ENCODE results near the gene SPRR5.

Gene SPRR5, protein sequence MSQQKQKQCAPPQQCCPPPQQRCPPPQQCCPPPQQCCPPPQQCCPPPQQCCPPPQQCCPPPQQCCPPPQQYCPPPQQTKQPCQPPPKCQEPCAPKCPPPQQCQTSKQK

DNA sequence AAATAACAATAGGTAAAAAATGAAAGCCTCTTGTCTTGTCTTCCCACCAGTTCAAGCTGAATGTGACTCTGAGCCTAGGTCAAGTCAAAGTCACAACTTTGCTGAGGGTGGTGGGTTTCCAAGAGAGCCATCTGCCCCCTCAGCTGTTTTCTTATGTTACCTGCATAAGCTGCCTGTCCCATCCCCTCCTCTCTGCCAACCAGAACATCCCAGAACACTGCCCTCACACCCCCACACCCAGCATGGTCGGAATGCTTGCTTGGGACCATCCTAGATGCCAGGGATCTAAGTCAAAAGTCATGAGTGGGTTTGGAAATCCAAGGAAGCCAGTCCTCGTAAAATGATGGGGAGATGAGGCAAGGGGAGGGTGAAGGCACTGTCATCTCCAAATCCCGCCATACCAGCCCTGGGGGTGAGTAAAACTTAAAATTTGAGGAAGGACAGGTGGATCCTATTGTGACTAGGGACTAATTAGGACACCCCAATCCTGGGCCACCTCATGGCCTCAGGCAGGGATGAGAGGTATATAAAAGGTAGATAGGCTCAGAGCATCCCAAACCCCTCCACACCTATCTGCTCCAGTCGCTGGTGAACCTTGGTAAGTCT, at the start of gene SPRR5:
Gene SPRR5, plus strand, starts transcription at position 556 of the 606 bp plus-strand sequence. CDS start 1,349 bp downstream, outside the sequence.
- Histone ChIP-seq H3K27me3 (ENCODE audit: insufficient read depth, low read length) (no peaks in the 10 kb centered on the region), H3K4me3 (ENCODE audit: low read depth, low read length) (no peak within 1 kb of the TSS), H2AFZ (ENCODE audit: low read length, unreplicated experiment) (no peak within 1 kb of the TSS), H3K79me2 (ENCODE audit: control insufficient read depth, insufficient read depth, low read length, unreplicated experiment) (no peaks in the 10 kb centered on the region), H3K4me1 (ENCODE audit: control insufficient read depth, insufficient read depth, low read length, unreplicated experiment) (no peaks in the 10 kb centered on the region), H3K36me3 (ENCODE audit: insufficient read depth, low read length) (no peaks in the 10 kb centered on the region), H3K27ac (ENCODE audit: low read depth, low read length) (no peak within 1 kb of the TSS)

DNA sequence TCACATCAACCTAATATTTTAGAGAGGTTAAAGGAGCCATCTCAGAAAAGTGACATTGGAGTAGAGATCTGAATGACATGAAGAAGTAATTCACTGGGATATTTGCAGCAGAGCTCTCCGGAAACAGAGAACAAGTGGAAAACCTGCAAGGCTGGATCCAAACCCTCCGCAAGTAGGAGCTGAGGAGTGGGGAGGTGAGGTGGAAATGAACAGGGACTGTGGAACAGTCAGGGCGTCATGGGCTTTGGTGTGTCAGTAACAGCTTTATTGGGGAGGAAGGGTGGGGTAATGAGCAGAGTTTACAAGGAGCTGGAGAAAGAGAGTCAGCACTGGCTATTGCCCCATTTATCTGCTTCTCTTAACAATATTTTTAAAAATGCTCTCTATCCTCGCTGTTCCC, 48.0 kb upstream of the SPRR5 start:
- Histone ChIP-seq H3K27me3 (ENCODE audit: insufficient read depth, low read length) (no peaks in the 10 kb centered on the region), H3K79me2 (ENCODE audit: control insufficient read depth, insufficient read depth, low read length, unreplicated experiment) (no peaks in the 10 kb centered on the region)

DNA sequence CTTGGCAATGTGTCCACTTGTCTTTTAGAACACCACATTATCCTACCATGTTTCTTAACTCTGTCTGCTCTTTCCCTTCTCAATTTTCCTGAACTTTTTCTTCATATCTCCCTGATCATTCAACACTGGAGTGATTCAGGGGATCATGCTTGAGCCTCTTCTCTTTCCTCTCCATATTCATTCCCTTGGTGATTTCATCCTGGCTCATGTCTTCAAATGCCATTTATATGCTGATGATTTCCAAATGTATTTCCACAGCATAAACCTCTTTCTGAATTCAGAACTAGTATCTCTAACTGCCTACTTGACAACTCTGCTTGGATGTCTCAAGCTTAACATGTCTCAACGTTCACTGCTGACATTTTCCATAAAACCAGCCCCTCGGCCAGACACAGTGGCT, 47.1 kb upstream of the SPRR5 start:
- no peak overlapping the region for H3K4me3 ChIP-seq (ENCODE audit: low read depth, low read length)
- H2AFZ ChIP-seq (ENCODE audit: low read length, unreplicated experiment): no peak overlapping the region
- H3K27me3 ChIP-seq (ENCODE audit: insufficient read depth, low read length): no peaks in the 10 kb centered on the region
- H3K4me1 ChIP-seq (ENCODE audit: control insufficient read depth, insufficient read depth, low read length, unreplicated experiment): no peaks in the 10 kb centered on the region
- no peaks in the 10 kb centered on the region for H3K36me3 ChIP-seq (ENCODE audit: insufficient read depth, low read length)
- no peak overlapping the region for H3K27ac ChIP-seq (ENCODE audit: low read depth, low read length)
- no peaks in the 10 kb centered on the region for H3K79me2 ChIP-seq (ENCODE audit: control insufficient read depth, insufficient read depth, low read length, unreplicated experiment)

More for the DNA sequence above, 48.0 kb upstream of the SPRR5 start:
- Histone ChIP-seq H3K27ac (ENCODE audit: low read depth, low read length) (no peak overlapping the region), H3K4me1 (ENCODE audit: control insufficient read depth, insufficient read depth, low read length, unreplicated experiment) (no peaks in the 10 kb centered on the region), H2AFZ (ENCODE audit: low read length, unreplicated experiment) (no peak overlapping the region), H3K4me3 (ENCODE audit: low read depth, low read length) (no peak overlapping the region), H3K36me3 (ENCODE audit: insufficient read depth, low read length) (no peaks in the 10 kb centered on the region)

DNA sequence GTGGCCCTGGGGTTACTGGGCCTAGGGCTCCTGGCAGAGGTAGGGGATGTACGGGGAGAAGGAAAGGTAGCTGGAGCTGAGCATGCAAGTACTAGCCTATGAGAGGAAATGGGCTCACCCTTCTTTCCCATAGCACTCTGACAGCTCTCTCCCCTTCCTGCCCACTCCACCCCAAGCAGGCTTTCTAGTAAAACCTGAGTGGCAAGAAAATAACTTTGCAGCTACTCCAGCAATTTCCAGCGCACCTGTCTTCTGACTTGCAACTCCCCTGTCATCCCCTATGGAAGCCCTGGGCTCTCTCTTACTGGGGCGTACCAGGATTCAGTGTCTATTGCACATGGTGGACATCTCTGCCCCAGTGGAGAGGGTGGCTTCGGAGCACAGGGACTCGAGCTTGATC, 45.4 kb upstream of the SPRR5 start:
- no peaks in the 10 kb centered on the region for H3K36me3 ChIP-seq (ENCODE audit: insufficient read depth, low read length)
- H3K27me3 ChIP-seq (ENCODE audit: insufficient read depth, low read length): no peaks in the 10 kb centered on the region
- no peak overlapping the region for H3K27ac ChIP-seq (ENCODE audit: low read depth, low read length)
- H2AFZ ChIP-seq (ENCODE audit: low read length, unreplicated experiment): no peak overlapping the region
- H3K79me2 ChIP-seq (ENCODE audit: control insufficient read depth, insufficient read depth, low read length, unreplicated experiment): no peaks in the 10 kb centered on the region
- no peak overlapping the region for H3K4me3 ChIP-seq (ENCODE audit: low read depth, low read length)
- no peaks in the 10 kb centered on the region for H3K4me1 ChIP-seq (ENCODE audit: control insufficient read depth, insufficient read depth, low read length, unreplicated experiment)

DNA sequence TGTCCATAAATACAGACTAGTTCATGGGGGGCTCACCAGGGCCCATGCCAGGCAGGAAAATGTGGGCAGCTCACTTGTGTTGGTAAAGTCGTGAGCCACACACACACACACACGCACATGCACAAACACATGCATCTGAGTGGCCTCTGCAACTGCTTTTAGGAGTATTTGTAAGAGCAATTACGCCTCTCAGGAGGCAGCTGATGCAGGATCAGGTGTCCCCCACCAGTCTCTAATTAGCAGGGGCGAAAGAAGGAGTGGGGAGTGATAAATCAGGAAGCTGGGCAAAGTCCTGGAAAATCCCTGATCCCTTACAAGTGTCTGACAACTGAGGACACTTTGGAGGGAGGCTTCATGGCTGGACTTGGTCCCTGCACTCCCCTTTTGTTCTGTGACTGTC, 44.4 kb upstream of the SPRR5 start:
- H3K4me3 ChIP-seq (ENCODE audit: low read depth, low read length): no peak overlapping the region
- no peak overlapping the region for H2AFZ ChIP-seq (ENCODE audit: low read length, unreplicated experiment)
- H3K4me1 ChIP-seq (ENCODE audit: control insufficient read depth, insufficient read depth, low read length, unreplicated experiment): no peaks in the 10 kb centered on the region
- H3K36me3 ChIP-seq (ENCODE audit: insufficient read depth, low read length): no peaks in the 10 kb centered on the region
- no peak overlapping the region for H3K27ac ChIP-seq (ENCODE audit: low read depth, low read length)
- H3K27me3 ChIP-seq (ENCODE audit: insufficient read depth, low read length): no peaks in the 10 kb centered on the region
- no peaks in the 10 kb centered on the region for H3K79me2 ChIP-seq (ENCODE audit: control insufficient read depth, insufficient read depth, low read length, unreplicated experiment)

DNA sequence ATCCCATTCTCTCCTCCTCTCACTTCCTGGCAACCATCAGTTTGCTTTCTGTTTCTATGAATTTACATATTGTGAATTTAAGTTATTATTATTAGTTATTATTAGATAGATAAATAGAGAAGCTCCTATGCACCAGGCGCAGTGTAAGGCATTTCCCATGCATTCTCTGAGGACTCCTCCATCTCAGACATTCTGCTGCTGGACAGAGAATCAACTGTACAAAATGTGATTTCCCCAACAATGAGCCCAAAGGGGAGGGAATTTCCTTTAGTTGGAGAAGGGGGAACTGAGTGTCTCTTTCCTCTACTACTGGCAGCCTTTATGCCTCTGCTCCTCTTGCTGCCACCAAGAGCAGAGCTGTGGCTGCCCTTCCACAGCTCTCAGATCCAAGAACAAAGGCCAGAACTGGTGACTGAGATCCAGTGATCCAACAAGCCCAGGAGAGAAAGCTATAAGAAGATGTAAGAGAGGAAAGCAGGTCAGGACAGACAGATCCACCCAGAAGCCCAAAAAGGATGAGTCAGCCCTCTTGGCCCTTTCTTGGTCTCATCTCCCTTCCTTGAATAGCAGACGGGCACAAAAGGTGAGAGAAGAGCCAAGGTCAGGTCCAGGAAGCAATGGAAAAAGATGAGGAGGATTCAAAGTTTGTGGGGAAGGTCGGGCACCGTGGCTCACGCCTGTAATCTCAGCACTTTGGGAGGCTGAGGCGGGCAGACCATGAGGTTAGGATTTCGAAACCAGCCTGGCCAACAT, 42.1 kb upstream of the SPRR5 start:
- Histone ChIP-seq H3K79me2 (ENCODE audit: control insufficient read depth, insufficient read depth, low read length, unreplicated experiment) (no peaks in the 10 kb centered on the region), H3K27me3 (ENCODE audit: insufficient read depth, low read length) (no peaks in the 10 kb centered on the region), H3K4me1 (ENCODE audit: control insufficient read depth, insufficient read depth, low read length, unreplicated experiment) (no peaks in the 10 kb centered on the region), H3K4me3 (ENCODE audit: low read depth, low read length) (no peak overlapping the region), H3K27ac (ENCODE audit: low read depth, low read length) (no peak overlapping the region), H2AFZ (ENCODE audit: low read length, unreplicated experiment) (no peak overlapping the region), H3K36me3 (ENCODE audit: insufficient read depth, low read length) (no peaks in the 10 kb centered on the region)

DNA sequence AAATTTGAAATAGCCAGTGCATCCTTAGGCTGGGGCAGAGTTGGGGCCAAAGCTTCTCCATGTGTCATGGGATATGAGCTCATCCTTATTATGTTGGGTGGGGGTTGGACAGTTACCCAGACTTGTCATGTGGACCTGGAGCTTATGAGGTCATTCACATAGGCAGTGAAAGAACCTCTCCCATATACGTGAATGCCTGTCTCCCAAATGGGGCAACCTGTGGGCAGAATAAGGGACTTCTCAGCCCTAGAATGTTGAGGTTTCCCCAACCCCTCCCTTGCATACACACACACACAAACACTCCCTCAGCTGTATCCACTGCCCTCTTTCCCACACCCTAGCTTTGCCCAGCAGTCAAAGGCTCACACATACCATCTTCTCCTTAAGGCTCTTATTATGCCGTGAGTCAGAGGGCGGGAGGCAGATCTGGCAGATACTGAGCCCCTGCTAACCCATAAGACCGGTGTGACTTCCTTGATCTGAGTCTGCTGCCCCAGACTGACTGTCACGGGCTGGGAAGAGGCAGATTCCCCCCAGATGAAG, 40.9 kb upstream of the SPRR5 start:
- no peaks in the 10 kb centered on the region for H3K79me2 ChIP-seq (ENCODE audit: control insufficient read depth, insufficient read depth, low read length, unreplicated experiment)
- H3K36me3 ChIP-seq (ENCODE audit: insufficient read depth, low read length): no peaks in the 10 kb centered on the region
- no peaks in the 10 kb centered on the region for H3K27me3 ChIP-seq (ENCODE audit: insufficient read depth, low read length)
- H3K27ac ChIP-seq (ENCODE audit: low read depth, low read length): peak overlapping the region; percentile 72
- no peaks in the 10 kb centered on the region for H3K4me1 ChIP-seq (ENCODE audit: control insufficient read depth, insufficient read depth, low read length, unreplicated experiment)
- H2AFZ ChIP-seq (ENCODE audit: low read length, unreplicated experiment): no peak overlapping the region
- H3K4me3 ChIP-seq (ENCODE audit: low read depth, low read length): no peak overlapping the region

DNA sequence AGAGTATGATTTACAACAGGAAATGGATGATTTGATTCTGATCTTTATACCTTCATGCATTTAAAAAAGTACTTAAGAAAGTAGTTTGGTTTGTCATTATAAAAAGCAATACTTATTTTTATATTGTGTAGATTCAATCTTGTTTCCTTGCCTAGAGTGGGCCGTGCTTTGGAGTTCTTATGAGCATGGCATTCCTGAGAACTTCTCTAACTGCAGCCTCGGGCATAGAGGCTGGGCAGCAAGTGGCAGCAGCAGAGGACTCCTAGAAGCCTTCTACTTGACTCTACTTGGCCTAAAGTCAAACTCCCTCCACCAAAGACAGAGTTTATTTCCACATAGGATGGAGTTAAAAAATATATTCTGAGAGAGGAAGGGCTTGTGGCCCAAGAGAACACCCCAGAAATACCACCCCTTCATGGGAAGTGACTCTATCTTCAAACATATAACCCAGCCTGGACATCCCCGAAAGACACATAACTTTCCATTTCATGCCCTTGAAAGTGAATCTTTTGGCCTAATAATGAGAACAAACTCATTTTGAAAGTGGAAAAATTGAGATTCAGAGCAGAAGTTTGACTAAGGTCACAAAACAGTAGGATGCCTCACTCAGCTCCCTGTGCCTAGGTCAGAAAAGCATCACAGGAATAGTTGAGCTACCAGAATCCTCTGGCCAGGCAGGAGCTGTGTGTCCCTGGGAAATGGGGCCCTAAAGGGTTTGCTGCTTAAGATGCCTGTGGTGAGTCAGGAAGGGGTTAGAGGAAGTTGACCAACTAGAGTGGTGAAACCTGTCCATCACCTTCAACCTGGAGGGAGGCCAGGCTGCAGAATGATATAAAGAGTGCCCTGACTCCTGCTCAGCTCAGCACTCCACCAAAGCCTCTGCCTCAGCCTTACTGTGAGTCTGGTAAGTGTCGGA, 39.1 kb upstream of the SPRR5 start, which contains the start of gene IVL:
Gene IVL, plus strand, starts transcription at position 861 of the 916 bp plus-strand sequence. CDS start 1,252 bp downstream, outside the sequence.
- Histone ChIP-seq H3K27ac (ENCODE audit: low read depth, low read length) (no peak within 1 kb of the TSS), H3K4me1 (ENCODE audit: control insufficient read depth, insufficient read depth, low read length, unreplicated experiment) (no peaks in the 10 kb centered on the region), H3K27me3 (ENCODE audit: insufficient read depth, low read length) (no peaks in the 10 kb centered on the region), H2AFZ (ENCODE audit: low read length, unreplicated experiment) (no peak within 1 kb of the TSS), H3K36me3 (ENCODE audit: insufficient read depth, low read length) (no peaks in the 10 kb centered on the region), H3K79me2 (ENCODE audit: control insufficient read depth, insufficient read depth, low read length, unreplicated experiment) (no peaks in the 10 kb centered on the region), H3K4me3 (ENCODE audit: low read depth, low read length) (no peak within 1 kb of the TSS)

DNA sequence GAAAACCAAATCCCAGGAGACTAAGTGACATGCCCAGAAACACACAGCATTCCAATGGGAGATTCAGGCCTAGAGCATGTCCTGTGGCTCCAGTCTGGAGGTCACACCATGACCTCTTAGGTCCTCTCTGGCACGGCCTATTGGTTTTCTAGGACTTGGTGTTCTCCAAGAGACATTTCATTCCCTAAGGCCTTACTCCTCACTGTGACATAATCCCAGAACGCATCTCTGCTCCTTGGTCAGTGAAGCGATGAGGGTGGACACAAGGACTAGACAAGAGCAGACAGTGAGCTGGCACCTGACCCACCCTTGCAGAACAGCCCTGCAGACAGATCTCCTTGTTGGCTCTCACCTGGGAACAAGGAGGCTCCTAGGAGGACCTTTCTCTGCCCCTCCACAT, 37.8 kb upstream of the SPRR5 start:
- H3K4me3 ChIP-seq (ENCODE audit: low read depth, low read length): no peak overlapping the region
- no peaks in the 10 kb centered on the region for H3K27me3 ChIP-seq (ENCODE audit: insufficient read depth, low read length)
- H3K36me3 ChIP-seq (ENCODE audit: insufficient read depth, low read length): no peaks in the 10 kb centered on the region
- H2AFZ ChIP-seq (ENCODE audit: low read length, unreplicated experiment): no peak overlapping the region
- no peak overlapping the region for H3K27ac ChIP-seq (ENCODE audit: low read depth, low read length)
- H3K4me1 ChIP-seq (ENCODE audit: control insufficient read depth, insufficient read depth, low read length, unreplicated experiment): no peaks in the 10 kb centered on the region
- no peaks in the 10 kb centered on the region for H3K79me2 ChIP-seq (ENCODE audit: control insufficient read depth, insufficient read depth, low read length, unreplicated experiment)

DNA sequence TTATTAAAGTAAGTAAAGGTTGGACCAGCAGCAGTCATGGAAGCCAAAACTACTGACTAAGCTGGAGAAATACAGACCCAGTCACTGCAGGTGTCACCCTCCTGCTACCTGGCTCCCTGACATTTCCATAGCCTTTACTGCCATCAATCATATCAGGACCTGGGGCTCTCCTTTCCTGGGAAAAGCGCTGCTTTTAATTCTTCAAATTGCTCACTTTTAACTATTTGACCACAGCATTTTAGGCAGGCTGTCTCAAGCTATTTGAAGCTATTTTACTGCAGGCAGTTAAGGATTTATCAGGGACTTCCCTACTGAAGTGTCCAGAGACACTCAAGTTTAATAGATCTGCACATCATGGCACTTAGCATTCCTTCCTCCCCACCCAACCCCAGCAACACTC, 34.5 kb upstream of the SPRR5 start:
- H2AFZ ChIP-seq (ENCODE audit: low read length, unreplicated experiment): no peak overlapping the region
- no peaks in the 10 kb centered on the region for H3K4me1 ChIP-seq (ENCODE audit: control insufficient read depth, insufficient read depth, low read length, unreplicated experiment)
- no peaks in the 10 kb centered on the region for H3K36me3 ChIP-seq (ENCODE audit: insufficient read depth, low read length)
- no peak overlapping the region for H3K27ac ChIP-seq (ENCODE audit: low read depth, low read length)
- no peaks in the 10 kb centered on the region for H3K79me2 ChIP-seq (ENCODE audit: control insufficient read depth, insufficient read depth, low read length, unreplicated experiment)
- no peaks in the 10 kb centered on the region for H3K27me3 ChIP-seq (ENCODE audit: insufficient read depth, low read length)
- no peak overlapping the region for H3K4me3 ChIP-seq (ENCODE audit: low read depth, low read length)
